ENCODE data around the gene INVS. TPM values are rescaled to one million over a fixed set of nuclear protein-coding genes. Genes with fewer than 3 reads are reported as not detected.

INVS gene
- total RNA-seq, 4 donors from 2014 or later, result 28.0 to 42.6 (median 35.6) TPM

- TF ChIP-seq POLR2A (IDR thresholded peaks at IDR 0.05), result no peak
- TF ChIP-seq EP300 (IDR thresholded peaks at IDR 0.05), result no peak
- TF ChIP-seq, protein P1, sequence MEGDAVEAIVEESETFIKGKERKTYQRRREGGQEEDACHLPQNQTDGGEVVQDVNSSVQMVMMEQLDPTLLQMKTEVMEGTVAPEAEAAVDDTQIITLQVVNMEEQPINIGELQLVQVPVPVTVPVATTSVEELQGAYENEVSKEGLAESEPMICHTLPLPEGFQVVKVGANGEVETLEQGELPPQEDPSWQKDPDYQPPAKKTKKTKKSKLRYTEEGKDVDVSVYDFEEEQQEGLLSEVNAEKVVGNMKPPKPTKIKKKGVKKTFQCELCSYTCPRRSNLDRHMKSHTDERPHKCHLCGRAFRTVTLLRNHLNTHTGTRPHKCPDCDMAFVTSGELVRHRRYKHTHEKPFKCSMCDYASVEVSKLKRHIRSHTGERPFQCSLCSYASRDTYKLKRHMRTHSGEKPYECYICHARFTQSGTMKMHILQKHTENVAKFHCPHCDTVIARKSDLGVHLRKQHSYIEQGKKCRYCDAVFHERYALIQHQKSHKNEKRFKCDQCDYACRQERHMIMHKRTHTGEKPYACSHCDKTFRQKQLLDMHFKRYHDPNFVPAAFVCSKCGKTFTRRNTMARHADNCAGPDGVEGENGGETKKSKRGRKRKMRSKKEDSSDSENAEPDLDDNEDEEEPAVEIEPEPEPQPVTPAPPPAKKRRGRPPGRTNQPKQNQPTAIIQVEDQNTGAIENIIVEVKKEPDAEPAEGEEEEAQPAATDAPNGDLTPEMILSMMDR (IDR thresholded peaks at IDR 0.05), result no peak
- Histone ChIP-seq H3K27ac (no peak overlapping the region), H3K27me3 (no peaks in the 10 kb centered on the region), H3K9me3 (peaks cover 0 to 16% (median 2%) of the 10 kb centered on the region in 4 donors), H3K36me3 (peaks cover 0 to 36% (median 0%) of the 10 kb centered on the region in 3 donors), H3K4me1 (no peaks in the 10 kb centered on the region), H3K4me3 (no peak overlapping the region)
- WGBS, 2 donors, result 83 to 86% methylated on average over 1 of the region's 1 CpG
- DNase-seq (ENCODE audit: low spot score in 2 of 2), result no peak
These were observed 97.8 kb downstream of the INVS start for GRCh38 chr9:100196828-100197227.

- no peak for DNase-seq (ENCODE audit: low spot score in 2 of 2)
- Histone ChIP-seq H3K27me3 (no peaks in the 10 kb centered on the region), H3K4me3 (no peak overlapping the region), H3K9me3 (peaks cover 0 to 8% (median under 1%) of the 10 kb centered on the region in 4 donors), H3K4me1 (no peaks in the 10 kb centered on the region), H3K36me3 (peaks cover 0 to 36% (median 0%) of the 10 kb centered on the region in 3 donors), H3K27ac (no peak overlapping the region)
- TF ChIP-seq POLR2A (IDR thresholded peaks at IDR 0.05) (no peak), EP300 (IDR thresholded peaks at IDR 0.05) (no peak)
- TF ChIP-seq, protein P1 (IDR thresholded peaks at IDR 0.05), result no peak
These were observed 98.5 kb downstream of the INVS start for GRCh38 chr9:100197553-100197952.

- no peak for TF ChIP-seq EP300 (IDR thresholded peaks at IDR 0.05)
- TF ChIP-seq, protein P1 (IDR thresholded peaks at IDR 0.05), result no peak
- TF ChIP-seq POLR2A (IDR thresholded peaks at IDR 0.05), result no peak
- DNase-seq (ENCODE audit: low spot score in 2 of 2), result no peak
- no peak overlapping the region for H3K27ac ChIP-seq
- H3K9me3 ChIP-seq, result no peaks in the 10 kb centered on the region
- no peak overlapping the region for H3K4me3 ChIP-seq
- no peaks in the 10 kb centered on the region for H3K27me3 ChIP-seq
- H3K36me3 ChIP-seq, result peaks cover 0 to 8% (median 0%) of the 10 kb centered on the region in 3 donors
- H3K4me1 ChIP-seq, result no peaks in the 10 kb centered on the region
These were observed 103.8 kb downstream of the INVS start for GRCh38 chr9:100202806-100203205.

DNA sequence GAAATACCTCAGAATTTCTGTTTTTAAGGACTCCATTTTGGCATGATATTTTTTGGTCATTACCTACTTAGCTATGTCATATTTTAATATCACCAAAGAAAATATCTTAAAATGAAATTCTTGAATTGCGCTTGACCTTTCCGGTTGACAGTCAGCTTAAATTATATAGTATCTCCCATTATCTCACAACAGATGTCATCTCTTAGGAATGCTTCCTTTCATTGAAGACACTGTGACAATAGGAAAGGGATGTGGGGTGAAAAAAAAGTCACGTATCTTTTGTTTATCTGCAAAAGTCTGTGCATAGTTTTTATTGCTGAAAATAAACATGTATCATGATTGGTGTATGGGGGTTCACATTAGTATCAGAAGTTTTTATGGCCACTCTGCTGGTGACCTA, 105.8 kb downstream of the INVS start:
- no peaks in the 10 kb centered on the region for H3K4me1 ChIP-seq
- WGBS, 2 donors, result 68 to 77% methylated on average over 3 of the region's 3 CpGs

DNA sequence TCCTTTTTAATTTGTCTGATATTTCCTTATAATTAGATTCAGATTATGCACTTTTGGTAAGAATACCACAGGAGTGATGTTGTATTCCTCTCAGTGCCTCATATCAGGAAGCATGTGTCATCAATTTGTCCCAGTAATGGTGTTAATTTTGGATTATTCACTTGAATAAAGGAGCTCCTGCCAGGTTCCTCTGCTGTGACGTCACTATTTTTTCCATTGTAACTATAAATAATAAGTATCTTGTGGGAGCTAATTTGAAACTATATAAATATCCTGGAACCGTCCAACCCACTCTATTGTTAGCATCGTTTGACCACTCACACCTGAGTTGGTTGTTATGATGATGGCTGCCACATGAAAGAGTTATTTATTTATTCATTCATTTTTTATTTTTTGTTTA, 107.9 kb downstream of the INVS start:
- WGBS, 2 donors, result 77 to 81% methylated on average over 3 of the region's 3 CpGs
- DNase-seq (ENCODE audit: low spot score in 2 of 2), result no peak

More for the DNA sequence above, 105.8 kb downstream of the INVS start:
- Histone ChIP-seq H3K9me3 (no peaks in the 10 kb centered on the region), H3K27me3 (no peaks in the 10 kb centered on the region), H3K27ac (no peak overlapping the region), H3K36me3 (no peaks in the 10 kb centered on the region), H3K4me3 (no peak overlapping the region)
- DNase-seq (ENCODE audit: low spot score in 2 of 2), result no peak
- no peak for TF ChIP-seq EP300 (IDR thresholded peaks at IDR 0.05)
- TF ChIP-seq, protein P1 (IDR thresholded peaks at IDR 0.05), result no peak
- no peak for TF ChIP-seq POLR2A (IDR thresholded peaks at IDR 0.05)

More for the DNA sequence above, 107.9 kb downstream of the INVS start:
- Histone ChIP-seq H3K4me1 (peaks cover 0 to 5% (median 0%) of the 10 kb centered on the region in 4 donors), H3K9me3 (no peaks in the 10 kb centered on the region), H3K27ac (no peak overlapping the region), H3K36me3 (no peaks in the 10 kb centered on the region), H3K27me3 (no peaks in the 10 kb centered on the region), H3K4me3 (no peak overlapping the region)
- no peak for TF ChIP-seq POLR2A (IDR thresholded peaks at IDR 0.05)
- TF ChIP-seq EP300 (IDR thresholded peaks at IDR 0.05), result no peak
- TF ChIP-seq, protein P1 (IDR thresholded peaks at IDR 0.05), result no peak
